ENCODE results near the gene KIRREL1. TPM values are rescaled to one million over a fixed set of nuclear protein-coding genes. Genes with fewer than 3 reads are reported as not detected.

KIRREL1 gene
- total RNA-seq, 1 donor from 2014 or later, result not detected

- H3K9me3 Mint-ChIP-seq, result no peaks in the 10 kb centered on the region
- intact Hi-C loops (cut with micrococcal nuclease), result no loop called here
- ATAC-seq (ENCODE audit: low read depth) (no peak), DNase-seq (no peak)
- H3K27ac Mint-ChIP-seq, result no peak overlapping the region
- H3K4me3 Mint-ChIP-seq, result no peak overlapping the region
- H3K36me3 Mint-ChIP-seq (ENCODE audit: low read depth), result no peaks in the 10 kb centered on the region
- H3K27me3 Mint-ChIP-seq, result peaks cover 2% of the 10 kb centered on the region
- TF ChIP-seq CTCF (IDR thresholded peaks at IDR 0.05), result no peak
- CTCF ChIA-PET, result interaction anchor here (2.3 to 8.0 kb wide), 2 partner anchors 20 to 107 kb away, joined by 7 to 184 read pairs; no protein-coding TSS in a partner anchor
- H3K4me1 Mint-ChIP-seq, result no peaks in the 10 kb centered on the region
- POLR2A ChIA-PET, result no interaction called here
These were observed 105.7 kb downstream of the KIRREL1 start for GRCh38 chr1:158099185-158099584.

GRCh38 chr1:158100498-158100897 is 107.1 kb downstream of the KIRREL1 start:
- Mint-ChIP-seq H3K27ac (no peak overlapping the region), H3K9me3 (no peaks in the 10 kb centered on the region), H3K4me1 (no peaks in the 10 kb centered on the region), H3K4me3 (no peak overlapping the region), H3K36me3 (ENCODE audit: low read depth) (no peaks in the 10 kb centered on the region), H3K27me3 (no peaks in the 10 kb centered on the region)
- DNase-seq (no peak), ATAC-seq (ENCODE audit: low read depth) (no peak)
- no peak for TF ChIP-seq CTCF (IDR thresholded peaks at IDR 0.05)
- ChIA-PET POLR2A (no interaction called here), CTCF (interaction anchor here (1.3 kb wide), 1 partner anchor 21 kb away, joined by 4 read pairs; no protein-coding TSS in a partner anchor)
- intact Hi-C loops (cut with micrococcal nuclease), result no loop called here

- Mint-ChIP-seq H3K4me1 (no peaks in the 10 kb centered on the region), H3K27ac (no peak overlapping the region), H3K27me3 (no peaks in the 10 kb centered on the region), H3K4me3 (no peak overlapping the region), H3K36me3 (ENCODE audit: low read depth) (no peaks in the 10 kb centered on the region), H3K9me3 (no peaks in the 10 kb centered on the region)
- intact Hi-C loops (cut with micrococcal nuclease), result no loop called here
- ATAC-seq (ENCODE audit: low read depth) (no peak), DNase-seq (no peak)
- ChIA-PET CTCF (interaction anchor here (1.3 kb wide), 1 partner anchor 20 kb away, joined by 4 read pairs; no protein-coding TSS in a partner anchor), POLR2A (no interaction called here)
- TF ChIP-seq CTCF (IDR thresholded peaks at IDR 0.05), result no peak
These were observed 108.0 kb downstream of the KIRREL1 start for GRCh38 chr1:158101455-158101854.

GRCh38 chr1:158101927-158102326 is 108.5 kb downstream of the KIRREL1 start:
- Mint-ChIP-seq H3K36me3 (ENCODE audit: low read depth) (no peaks in the 10 kb centered on the region), H3K4me3 (no peak overlapping the region), H3K4me1 (no peaks in the 10 kb centered on the region), H3K27ac (no peak overlapping the region), H3K27me3 (no peaks in the 10 kb centered on the region), H3K9me3 (no peaks in the 10 kb centered on the region)
- ATAC-seq (ENCODE audit: low read depth) (no peak), DNase-seq (no peak)
- no peak for TF ChIP-seq CTCF (IDR thresholded peaks at IDR 0.05)
- ChIA-PET CTCF (interaction anchor here (1.3 kb wide), 1 partner anchor 20 kb away, joined by 4 read pairs; no protein-coding TSS in a partner anchor), POLR2A (no interaction called here)
- intact Hi-C loops (cut with micrococcal nuclease), result no loop called here

GRCh38 chr1:158102881-158103674 is 109.6 kb downstream of the KIRREL1 start:
- Mint-ChIP-seq H3K4me1 (no peaks in the 10 kb centered on the region), H3K27ac (no peak overlapping the region), H3K36me3 (ENCODE audit: low read depth) (no peaks in the 10 kb centered on the region), H3K9me3 (no peaks in the 10 kb centered on the region), H3K27me3 (no peaks in the 10 kb centered on the region), H3K4me3 (no peak overlapping the region)
- ATAC-seq (ENCODE audit: low read depth), result no peak
- ChIA-PET POLR2A (no interaction called here), CTCF (interaction anchor here (0.8 kb wide), 1 partner anchor 22 kb away, joined by 3 read pairs; no protein-coding TSS in a partner anchor)
- DNase-seq, result no peak
- no peak for TF ChIP-seq CTCF (IDR thresholded peaks at IDR 0.05)
- intact Hi-C loops (cut with micrococcal nuclease), result no loop called here

Data from activated B cell treated with CpG ODN at 0.5 μM for 24 hours (primary cell).